ENCODE results near the gene DEPDC5.

Gene DEPDC5

DNA sequence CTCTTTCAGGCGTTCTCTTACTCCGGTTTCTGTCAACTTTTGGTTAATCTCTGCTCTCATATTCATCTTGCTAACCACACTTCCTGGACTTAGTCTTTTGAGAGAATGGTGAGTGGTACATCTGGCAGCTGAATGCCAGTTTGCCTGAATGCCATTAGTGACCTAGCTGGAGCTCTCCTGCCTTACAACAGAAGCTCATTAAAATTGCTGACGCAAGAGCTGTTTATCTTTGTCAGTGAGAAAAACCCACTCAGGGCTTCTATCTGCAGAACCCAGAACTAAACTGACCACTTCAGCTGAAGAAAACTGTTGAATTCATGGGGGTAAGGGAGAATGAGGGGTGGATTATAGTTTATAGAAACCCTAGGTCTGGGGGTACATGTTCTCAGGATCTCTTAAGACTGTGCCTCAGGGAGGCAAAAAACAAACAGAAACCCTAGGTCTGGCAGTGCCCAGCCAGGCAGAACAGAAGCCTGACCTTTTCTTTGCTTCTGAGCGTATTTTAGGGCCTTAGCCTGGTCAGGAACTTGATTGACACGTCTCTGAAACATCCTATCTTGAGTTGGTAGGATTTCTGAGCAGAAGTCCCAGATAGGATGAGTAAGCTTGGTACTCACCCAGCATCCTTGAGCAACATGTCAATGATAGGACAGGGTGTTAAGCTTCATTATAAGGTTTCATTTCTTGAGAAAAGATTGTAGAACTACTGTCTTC lies 137.7 kb downstream of the DEPDC5 start:
- DNase-seq (ENCODE audit: low spot score), result no peak

DNA sequence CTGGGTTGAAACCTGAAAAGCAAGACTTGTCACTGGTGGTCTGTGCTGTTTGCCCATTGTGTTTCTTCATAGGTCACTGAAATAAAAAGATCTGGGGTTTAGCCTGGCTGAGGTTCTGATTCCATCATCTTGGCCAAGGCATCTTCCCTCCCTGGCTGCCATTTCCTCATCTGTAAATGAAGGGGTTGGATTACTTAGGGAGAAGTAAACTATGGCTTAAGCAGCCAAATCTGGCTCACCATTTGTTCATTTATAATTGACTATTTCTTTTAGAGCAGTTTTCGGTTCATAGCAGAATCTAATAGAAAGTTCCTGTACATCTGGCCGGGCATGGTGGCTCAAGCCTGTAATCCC lies 138.2 kb downstream of the DEPDC5 start:
- FAIRE-seq, result no peak
- no peak for DNase-seq (ENCODE audit: low spot score)

More for the DNA sequence above, 137.7 kb downstream of the DEPDC5 start:
- no peak for FAIRE-seq

DNA sequence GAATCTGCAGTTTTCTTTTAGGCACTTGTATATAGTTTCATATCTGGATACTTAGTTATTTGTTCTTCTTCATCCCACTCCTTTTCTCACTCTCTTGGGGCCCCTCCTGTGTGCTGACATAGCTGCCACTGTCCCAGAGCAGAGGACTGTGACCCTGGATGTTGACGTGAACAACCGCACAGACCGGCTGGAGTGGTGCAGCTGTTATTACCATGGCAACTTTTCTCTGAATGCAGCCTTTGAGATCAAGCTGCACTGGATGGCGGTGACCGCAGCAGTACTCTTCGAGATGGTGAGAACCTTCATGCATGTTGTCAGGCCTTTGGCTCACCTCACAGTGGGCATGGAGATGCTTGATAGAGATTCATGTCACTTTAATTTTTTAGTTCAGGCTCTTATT lies 139.6 kb downstream of the DEPDC5 start:
- no peak for FAIRE-seq

DNA sequence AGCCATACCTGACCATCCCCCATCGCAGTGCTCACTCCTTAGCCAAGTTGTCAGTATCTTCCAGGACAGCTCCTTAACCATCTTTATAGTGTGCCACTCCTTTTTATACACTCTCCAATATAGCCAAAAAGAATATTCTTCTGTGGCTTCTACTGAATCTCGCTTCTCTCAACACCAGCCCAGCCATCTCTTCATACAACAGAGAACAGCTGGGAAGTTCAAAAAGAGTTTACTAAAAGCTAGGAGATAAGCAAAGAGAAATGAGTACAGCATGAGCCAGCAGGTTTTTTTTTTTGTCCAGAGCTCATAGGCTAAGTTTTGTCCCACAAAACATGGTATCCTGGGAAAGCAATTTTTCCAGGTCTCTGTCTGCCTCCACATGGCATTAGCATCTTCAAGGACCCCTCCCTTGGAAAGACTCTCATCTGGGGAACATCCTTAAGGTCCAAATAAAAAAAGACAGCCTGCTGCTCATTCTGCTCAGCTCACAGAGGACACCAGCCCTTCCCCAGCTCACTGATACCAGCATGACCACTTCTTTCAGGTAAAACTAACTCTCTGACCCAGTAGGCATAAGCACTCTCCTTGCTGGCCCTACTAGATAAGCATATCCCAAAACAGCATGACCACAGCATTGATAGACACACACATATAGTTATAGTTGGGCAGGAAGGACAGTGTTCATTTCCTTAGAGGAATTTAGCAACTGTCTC lies 141.7 kb downstream of the DEPDC5 start:
- FAIRE-seq, result no peak
- no peak for DNase-seq (ENCODE audit: low spot score)

More for the DNA sequence above, 139.6 kb downstream of the DEPDC5 start:
- DNase-seq (ENCODE audit: low spot score), result no peak

DNA sequence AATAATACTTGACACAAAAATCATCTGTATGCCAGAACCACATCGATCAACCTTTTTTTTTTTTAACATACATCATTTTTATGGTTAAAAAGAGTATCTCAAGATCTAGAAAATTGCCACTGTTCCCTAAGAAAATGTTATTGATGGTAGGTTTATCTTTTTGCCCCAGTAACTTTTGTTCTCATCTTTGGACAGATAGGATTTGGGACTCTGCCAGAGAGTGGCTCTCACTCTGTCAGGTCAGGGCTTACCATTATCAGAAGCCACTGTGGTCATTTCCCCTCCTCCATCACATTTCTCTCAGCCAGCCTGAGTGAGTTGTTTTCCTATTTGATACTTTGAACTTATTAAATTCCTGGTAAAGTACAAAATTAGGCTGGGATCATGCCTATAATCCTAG lies 142.7 kb downstream of the DEPDC5 start:
- DNase-seq (ENCODE audit: low spot score) (no peak), FAIRE-seq (no peak)

DNA sequence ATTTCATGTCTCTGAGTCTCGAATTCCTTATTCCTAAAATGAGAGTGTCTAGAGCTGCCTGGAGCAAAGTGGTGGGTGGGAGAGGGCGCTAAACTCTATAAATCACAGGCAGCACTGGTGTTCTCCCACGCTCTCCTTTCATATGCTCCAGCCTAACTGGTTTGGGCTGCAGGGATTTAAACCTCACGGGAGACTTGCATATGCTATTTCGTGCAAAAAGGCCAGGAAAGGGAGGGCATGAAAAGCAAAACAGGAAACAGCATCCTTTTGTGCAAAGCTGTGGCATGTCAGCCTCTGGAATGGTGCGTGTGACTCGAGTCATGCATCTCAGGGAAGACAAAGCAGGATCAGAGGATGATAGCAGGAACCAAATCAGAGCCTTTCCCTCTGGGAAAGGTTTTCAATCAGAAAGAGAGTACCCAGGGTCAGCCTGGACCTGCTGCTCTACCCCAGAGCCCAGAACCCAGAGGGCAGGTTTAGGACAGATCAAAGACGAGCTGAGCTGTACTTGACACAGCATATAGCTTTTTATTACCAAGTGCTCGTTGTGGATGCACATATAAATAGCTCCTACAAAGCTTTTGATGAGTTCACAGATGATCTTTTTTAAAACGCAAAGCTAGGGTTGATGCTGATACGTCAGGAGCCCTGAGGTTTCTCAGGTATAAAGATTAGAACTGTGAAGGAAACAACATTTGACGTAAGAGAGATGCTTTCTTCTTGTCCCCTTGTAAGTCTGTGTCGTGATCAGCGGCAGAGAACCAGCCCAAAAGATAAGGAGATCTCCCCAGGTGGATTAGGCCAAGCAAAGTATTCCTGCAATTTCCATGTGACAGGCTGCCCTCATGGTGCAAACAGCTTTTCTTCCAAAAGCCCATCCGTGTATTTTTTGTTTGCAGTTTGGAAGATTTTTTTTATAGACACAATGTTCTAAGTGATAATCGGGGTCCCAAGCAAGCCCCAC lies 144.3 kb downstream of the DEPDC5 start:
- DNase-seq (ENCODE audit: low spot score) (no peak), FAIRE-seq (no peak)

DNA sequence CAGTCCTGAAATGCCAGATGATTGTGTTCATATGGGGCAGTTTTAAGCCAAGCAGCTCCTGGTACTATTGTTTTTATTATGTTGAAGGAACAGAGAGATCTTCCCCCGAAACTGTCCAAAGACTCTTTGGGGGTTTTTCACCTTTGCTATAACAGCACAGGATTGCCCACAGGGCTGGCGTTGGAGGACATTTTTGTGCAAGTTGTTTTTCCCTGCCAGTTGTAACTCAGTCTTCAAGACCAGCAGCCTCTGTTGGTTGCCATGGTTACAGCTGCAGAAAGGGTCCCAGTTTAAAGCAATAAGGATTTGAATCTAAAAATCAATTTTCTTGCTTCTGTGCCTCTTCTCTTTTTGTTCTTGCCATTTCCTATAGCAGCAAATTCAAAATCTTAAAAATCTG lies 145.1 kb downstream of the DEPDC5 start:
- DNase-seq (ENCODE audit: low spot score), result no peak
- FAIRE-seq, result no peak

DNA sequence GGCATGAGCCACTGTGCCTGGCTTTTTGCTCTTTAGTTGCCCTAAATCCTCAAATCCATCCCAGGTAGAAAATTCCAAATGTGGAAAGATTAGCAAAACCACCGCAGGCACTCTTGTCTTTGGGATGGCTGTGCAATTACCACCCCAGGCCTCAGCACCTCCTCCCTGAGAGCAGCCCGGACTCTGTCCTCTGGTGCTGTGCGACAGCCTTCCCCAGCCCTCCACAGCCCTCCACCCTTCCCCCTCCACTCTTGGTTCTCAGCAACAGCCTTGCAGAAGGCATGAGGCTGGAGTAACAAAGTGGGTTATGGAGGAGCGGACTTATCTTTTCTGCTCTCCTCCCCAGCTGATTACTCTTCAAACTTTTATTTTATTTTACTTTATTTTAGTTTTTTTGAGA lies 145.8 kb downstream of the DEPDC5 start:
- FAIRE-seq, result no peak

DNA sequence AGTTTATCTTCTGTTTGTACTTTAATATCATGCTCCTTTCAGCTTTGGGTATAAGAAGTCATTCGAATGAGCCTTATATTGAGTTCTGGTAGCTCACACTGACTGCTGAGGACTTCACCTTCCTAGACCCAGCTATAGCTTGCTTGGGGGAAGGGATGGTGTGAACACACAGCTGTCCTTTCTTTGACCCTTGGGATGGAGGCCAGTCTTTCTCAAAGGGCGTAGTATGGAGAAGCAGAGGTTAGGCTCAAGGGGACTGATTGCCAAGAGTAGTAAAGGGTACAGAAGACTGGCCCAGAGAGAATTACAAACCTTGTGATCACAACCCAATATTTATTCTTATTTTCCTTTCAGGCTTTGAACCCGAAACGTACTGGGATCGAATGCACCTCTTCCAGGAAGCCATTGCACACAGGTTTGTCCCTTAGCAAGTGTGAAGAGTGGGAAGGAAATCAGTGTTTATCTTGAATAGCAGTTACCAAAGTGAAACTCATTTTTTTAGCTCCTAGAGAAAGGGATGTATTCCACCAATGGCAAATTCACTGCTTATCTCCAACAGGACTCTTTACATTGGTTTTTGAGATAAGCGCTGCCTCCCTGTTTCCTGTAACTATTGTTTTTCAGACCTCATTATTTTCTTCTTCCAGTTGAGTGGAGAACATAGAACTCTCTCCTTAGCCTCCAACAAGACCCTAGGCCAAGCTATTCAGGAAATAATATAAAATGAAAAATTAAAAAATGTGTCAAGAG lies 147.7 kb downstream of the DEPDC5 start:
- no peak for DNase-seq (ENCODE audit: low spot score)
- no peak for FAIRE-seq

More for the DNA sequence above, 145.8 kb downstream of the DEPDC5 start:
- no peak for DNase-seq (ENCODE audit: low spot score)

DNA sequence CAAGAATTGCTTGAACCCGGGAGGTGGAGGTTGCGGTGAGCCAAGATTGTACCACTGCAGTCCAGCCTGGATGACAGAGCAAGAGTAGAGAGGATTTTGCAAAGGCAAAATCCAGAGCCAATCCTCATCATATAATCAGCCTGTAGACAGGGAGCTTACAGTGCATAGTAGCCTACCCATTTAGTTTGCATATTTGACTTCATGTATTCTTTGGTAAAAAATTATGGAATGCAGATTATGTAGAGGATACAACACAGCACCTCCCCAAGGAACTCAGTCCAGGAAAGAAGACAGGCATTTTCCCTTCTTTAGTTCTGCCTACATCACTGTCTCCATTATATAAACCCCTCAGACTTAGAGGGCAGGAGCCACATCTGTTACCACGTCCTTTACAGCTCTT lies 150.8 kb downstream of the DEPDC5 start:
- DNase-seq (ENCODE audit: low spot score), result no peak

DNA sequence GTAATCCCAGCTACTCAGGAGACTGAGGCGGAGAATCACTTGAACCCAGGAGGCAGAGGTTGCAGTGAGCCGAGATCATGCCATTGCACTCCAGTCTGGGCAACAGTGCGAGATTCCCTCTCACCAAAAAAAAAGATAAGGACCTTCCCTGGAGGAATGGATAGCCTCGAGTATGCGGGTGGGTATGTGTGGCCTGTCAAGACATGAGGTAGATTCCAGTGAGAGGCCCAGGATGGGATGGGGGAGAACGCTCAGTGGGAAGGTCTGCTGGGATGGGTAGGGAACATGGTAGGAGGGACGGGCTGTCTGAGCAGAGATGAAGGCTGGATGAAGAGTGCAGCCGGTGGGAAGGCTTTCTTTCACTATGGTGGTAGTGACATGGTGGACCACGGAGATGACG lies 151.5 kb downstream of the DEPDC5 start:
- FAIRE-seq, result no peak
- DNase-seq (ENCODE audit: low spot score), result no peak

More for the DNA sequence above, 150.8 kb downstream of the DEPDC5 start:
- FAIRE-seq, result no peak

DNA sequence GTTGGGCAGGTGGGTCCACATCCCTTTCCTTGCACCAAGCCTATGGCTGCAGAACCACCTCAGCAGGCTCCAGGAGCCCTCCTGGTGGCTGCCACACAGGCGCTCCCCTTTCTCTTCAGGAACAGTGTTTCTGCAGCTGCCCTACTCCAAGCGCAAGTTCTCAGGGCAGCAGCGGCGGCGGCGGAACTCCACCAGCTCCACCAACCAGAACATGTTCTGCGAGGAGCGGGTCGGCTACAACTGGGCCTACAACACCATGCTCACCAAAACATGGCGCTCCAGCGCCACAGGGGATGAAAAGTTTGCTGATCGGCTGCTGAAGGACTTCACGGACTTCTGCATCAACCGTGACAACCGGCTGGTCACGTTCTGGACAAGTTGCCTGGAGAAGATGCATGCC lies 152.3 kb downstream of the DEPDC5 start:
- DNase-seq (ENCODE audit: low spot score) (no peak), FAIRE-seq (no peak)

DNA sequence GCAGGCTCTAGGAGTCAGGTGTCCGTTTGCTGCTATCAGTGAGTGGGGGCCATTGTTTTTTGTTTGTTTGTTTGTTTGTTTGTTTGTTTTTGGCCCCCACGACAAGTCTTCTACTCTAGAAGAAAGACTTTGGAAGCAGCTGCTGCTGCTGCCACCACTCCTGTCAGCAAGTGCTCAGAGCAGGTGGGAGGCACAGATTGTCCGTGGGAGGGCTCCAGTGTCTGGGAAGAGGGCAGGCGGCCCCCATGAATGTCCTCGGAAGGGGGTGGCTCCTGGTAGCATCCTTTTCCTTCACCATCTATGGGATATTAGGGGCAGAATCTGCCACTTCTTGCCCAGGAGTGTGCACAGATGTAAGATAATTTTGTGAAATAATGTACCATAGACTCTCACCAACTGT lies 152.8 kb downstream of the DEPDC5 start:
- no peak for DNase-seq (ENCODE audit: low spot score)
- no peak for FAIRE-seq

DNA sequence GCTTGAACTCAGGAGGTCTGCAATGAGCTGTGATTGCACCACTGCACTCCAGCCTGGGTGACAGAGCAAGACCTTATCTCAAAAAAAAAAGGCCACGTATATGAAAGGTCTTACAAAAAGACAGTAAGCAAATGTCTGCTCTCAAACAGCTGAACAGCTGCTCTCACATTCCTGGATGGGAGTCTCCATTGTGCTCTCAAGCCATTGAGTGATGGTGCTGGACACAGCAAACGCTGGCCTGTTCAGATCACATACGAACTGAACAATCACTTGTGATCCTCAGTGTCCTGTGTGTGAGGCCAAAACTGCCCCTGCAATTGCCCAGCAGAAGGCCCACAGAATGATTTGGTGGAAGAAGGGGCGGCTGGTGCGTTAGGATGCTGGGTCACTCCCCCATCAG lies 156.2 kb downstream of the DEPDC5 start:
- DNase-seq (ENCODE audit: low spot score) (no peak), FAIRE-seq (no peak)

DNA sequence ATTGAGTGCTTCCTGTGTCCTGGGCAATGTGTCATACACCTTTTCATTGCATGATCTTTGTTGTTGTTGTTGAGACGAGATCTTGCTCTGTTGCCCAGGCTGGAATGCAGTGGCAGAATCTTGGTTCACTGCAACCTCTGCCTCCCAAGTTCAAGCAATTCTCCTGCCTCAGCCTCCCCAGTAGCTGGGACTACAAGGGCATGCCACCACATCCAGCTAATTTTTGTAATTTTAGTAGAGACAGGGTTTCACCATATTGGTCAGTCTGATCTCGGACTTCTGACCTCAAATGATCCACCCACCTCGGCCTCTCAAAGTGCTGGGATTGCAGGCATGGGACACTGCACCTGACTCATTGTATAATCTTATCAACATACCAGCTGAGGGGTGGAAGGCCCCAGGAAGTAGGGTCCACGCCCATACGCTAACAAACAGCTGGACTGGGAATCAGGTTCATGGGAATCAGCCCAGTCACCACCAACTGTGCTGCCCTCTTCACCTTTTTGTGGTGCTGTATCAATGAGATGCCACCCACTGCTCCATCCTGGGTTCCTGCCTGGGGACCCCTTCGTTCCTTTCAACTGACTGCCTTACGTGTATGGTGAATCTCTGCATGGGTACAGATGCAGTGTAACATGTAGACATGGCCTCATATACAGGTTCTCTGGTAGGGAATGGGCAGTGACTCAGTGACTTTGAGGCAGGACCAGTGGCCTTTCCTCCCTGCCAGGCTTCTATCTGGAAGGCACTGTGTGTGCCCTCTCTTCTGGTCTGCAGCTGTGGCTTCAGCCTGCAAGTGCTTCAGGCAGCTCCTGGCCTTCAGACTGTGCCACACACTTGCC lies 158.0 kb downstream of the DEPDC5 start:
- DNase-seq (ENCODE audit: low spot score) (no peak), FAIRE-seq (no peak)

DNA sequence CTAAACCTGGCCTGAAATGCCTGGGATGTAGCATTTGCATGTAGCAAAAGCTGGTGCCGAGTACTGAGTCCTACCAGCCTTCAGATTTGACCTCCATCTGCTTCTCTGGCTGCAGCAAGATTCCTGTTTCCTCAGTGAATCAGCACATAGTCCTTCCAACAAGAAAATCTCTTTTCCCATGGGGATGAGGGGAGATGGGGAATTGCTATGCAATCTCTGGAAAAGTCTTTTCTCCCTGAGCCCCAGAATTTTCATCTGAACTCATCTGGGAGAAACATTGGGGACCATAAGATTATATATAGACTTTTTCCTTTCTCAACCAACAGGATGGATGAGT lies 158.6 kb downstream of the DEPDC5 start:
- FAIRE-seq (no peak), DNase-seq (ENCODE audit: low spot score) (no peak)

DNA sequence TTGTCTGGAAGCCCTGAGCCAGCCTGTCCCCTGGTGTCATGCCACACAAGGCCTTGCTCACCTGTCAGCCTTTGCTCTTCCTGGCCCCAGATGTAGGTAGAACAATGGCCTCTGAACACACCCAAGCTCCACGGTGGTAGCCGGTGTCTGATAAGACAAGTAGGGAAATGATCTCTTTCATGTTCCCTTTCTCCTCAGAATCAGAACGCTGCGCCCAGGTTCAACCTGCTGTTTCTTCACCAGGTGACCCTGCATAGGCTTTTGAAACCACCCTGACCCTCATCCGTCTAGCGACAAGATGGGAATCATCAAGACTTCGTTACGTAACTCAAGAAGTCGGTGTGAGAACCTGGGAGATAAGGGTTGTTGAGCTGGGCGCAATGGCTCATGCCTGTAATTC lies 161.8 kb downstream of the DEPDC5 start:
- FAIRE-seq (no peak), DNase-seq (ENCODE audit: low spot score) (no peak)

DNA sequence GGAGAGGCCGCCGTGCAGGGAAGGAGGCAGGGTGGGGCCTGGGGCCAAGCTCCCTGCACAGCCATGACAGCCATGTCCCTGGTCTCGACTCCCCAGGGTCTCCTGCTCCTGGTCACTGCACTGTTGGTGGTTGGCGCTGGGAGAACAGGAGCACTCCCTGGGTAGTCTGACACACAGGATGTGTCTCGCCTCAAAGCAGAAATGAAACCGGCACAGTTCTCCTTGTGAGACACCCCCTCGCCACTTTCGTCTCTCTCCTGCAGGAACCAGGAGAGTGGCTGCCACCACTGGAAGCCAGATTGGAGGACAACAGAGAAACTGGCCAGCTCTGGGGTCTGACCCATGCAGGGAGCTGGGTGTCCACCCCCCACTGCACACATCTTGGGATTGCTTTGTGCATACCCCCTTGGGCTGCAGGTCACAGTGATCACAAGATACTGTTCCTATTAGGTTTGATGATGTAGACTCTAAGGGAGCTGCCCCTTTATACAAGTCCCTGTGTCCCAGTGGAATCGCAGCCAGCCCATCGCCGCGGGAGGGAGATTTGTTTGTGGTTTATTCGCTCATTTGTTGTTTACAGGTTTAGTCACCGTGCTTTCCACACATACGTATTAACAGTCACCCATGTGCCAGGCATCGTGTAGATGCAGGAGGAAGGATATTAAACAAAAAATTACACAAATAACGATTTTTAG lies 163.6 kb downstream of the DEPDC5 start:
- DNase-seq (ENCODE audit: low spot score) (no peak), FAIRE-seq (no peak)

DNA sequence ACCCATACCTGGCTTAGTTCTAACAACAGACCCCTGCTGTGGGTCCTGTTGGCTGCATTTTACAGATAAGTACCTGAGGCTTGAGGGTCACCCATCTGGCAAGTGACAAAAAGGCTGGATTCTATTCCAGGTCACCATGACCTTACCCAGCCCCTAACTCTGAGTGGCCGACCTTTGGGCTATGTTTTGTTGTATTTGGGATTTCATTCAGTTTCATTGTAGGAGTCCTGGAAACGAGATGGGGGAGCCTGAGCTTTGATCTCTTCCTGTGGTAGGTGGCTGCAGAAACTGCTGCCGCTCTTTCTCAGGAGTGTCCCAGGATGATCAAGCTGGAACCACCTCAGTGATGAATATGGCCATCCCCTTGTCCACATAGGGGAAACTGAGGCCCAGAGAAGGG lies 165.9 kb downstream of the DEPDC5 start:
- no peak for DNase-seq (ENCODE audit: low spot score)
- no peak for FAIRE-seq

DNA sequence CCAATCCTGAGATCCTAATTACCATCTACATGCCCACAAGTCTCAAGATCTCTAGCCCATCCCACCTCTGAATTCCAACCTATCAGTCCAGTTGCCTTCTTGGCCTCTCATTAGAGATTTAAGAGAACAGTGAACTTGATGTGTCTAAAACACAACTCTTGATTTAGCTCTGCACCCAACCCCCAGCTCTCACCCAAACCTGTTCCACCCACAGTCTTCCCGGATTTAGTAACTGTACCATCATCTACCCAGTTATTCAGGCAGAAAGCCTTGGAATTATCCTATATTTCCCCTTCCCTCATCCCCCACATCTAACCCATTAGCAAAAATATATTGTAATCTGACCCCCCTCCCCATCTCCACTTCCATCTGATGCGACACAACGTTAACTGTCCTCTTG lies 166.5 kb downstream of the DEPDC5 start:
- DNase-seq (ENCODE audit: low spot score), result no peak
- FAIRE-seq, result no peak
